GM23248 (cell line): ENCODE results near the gene PTPRN2.

Experiments
- EZH2 ChIP-seq: fragments of 200-600 bp; sonication (generic); IDR thresholded peaks from 2 replicates; pipeline ENCODE4 v1.6.1; 2018; ENCODE audit warnings: antibody characterized with exemption, mild to moderate bottlenecking; ENCODE audit not compliant: insufficient read depth, poor library complexity, severe bottlenecking
- EZH2phosphoT487 ChIP-seq: fragments of 200-600 bp; sonication (generic); IDR thresholded peaks from 2 replicates; pipeline ENCODE4 v1.6.1; 2018; ENCODE audit warnings: antibody characterized with exemption, moderate library complexity, mild to moderate bottlenecking, low read depth; ENCODE audit not compliant: insufficient read depth

DNA sequence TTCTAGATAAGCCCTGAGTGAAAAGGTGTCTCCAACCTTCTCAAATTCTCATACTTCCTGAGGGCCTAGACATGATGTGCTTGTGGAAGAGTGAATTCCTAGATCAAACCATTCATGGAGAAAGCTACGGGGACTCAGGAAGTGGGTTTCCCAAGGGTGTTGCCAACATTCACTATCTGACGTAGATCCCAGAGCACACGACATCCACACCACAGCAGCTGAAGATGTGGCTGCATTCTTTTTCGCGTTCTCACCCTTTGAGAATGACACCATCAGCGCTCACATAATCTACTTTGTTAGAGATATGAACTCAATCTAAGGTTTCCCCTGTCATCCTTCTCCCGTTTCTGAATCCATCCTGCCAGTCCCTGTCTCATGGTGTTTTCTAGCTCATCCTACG lies 960.0 kb downstream of the PTPRN2 start:
- TF ChIP-seq EZH2: no peak
- no peak for TF ChIP-seq EZH2phosphoT487
